Measurements from ENCODE around the gene SASH1.

SASH1 gene

GRCh38 chr6:148500402-148500801 lies 157.8 kb downstream of the SASH1 start:
- H2AFZ ChIP-seq (ENCODE audit: low read length): no peak overlapping the region
- H3K9me3 ChIP-seq (ENCODE audit: low read length): no peaks in the 10 kb centered on the region
- H3K27me3 ChIP-seq (ENCODE audit: insufficient read depth, low read length): no peaks in the 10 kb centered on the region
- no peaks in the 10 kb centered on the region for H3K79me2 ChIP-seq (ENCODE audit: insufficient read depth, low read length)
- TF ChIP-seq EZH2 (IDR thresholded peaks at IDR 0.05; ENCODE audit: borderline replicate concordance, low read length): no peak
- TF ChIP-seq CTCF (IDR thresholded peaks at IDR 0.05; ENCODE audit: low read length): no peak
- H4K20me1 ChIP-seq (ENCODE audit: insufficient read depth, low read length): no peaks in the 10 kb centered on the region
- H3K9ac ChIP-seq (ENCODE audit: low read length): no peak overlapping the region
- H3K27ac ChIP-seq (ENCODE audit: low read depth, low read length, poor library complexity, severe bottlenecking): no peak overlapping the region
- no peak overlapping the region for H3K4me2 ChIP-seq (ENCODE audit: low read length)
- H3K4me3 ChIP-seq (ENCODE audit: low read depth, low read length, poor library complexity, severe bottlenecking): no peak overlapping the region
- H3K4me1 ChIP-seq (ENCODE audit: insufficient read depth, low read length, severe bottlenecking): no peaks in the 10 kb centered on the region
- no peaks in the 10 kb centered on the region for H3K36me3 ChIP-seq (ENCODE audit: insufficient read depth, low read length)
- no peaks in the 10 kb centered on the region for H3K9me2 ChIP-seq (ENCODE audit: low read depth, low read length)
- no peaks in the 10 kb centered on the region for H3F3A ChIP-seq (ENCODE audit: insufficient read depth, low read length)

- H3K27ac ChIP-seq (ENCODE audit: low read depth, low read length, poor library complexity, severe bottlenecking): no peak overlapping the region
Observed at GRCh38 chr6:148501178-148501590, 158.5 kb downstream of the SASH1 start.

GRCh38 chr6:148502083-148502772 lies 159.6 kb downstream of the SASH1 start:
- Histone ChIP-seq H3K9ac (ENCODE audit: low read length) (no peak overlapping the region), H3K79me2 (ENCODE audit: insufficient read depth, low read length) (no peaks in the 10 kb centered on the region), H3F3A (ENCODE audit: insufficient read depth, low read length) (no peaks in the 10 kb centered on the region), H3K4me3 (ENCODE audit: low read depth, low read length, poor library complexity, severe bottlenecking) (no peak overlapping the region), H2AFZ (ENCODE audit: low read length) (no peak overlapping the region), H3K36me3 (ENCODE audit: insufficient read depth, low read length) (no peaks in the 10 kb centered on the region), H3K4me2 (ENCODE audit: low read length) (no peak overlapping the region), H3K27ac (ENCODE audit: low read depth, low read length, poor library complexity, severe bottlenecking) (no peak overlapping the region), H3K27me3 (ENCODE audit: insufficient read depth, low read length) (no peaks in the 10 kb centered on the region), H3K9me3 (ENCODE audit: low read length) (no peaks in the 10 kb centered on the region), H4K20me1 (ENCODE audit: insufficient read depth, low read length) (no peaks in the 10 kb centered on the region), H3K9me2 (ENCODE audit: low read depth, low read length) (no peaks in the 10 kb centered on the region), H3K4me1 (ENCODE audit: insufficient read depth, low read length, severe bottlenecking) (no peaks in the 10 kb centered on the region)
- TF ChIP-seq EZH2 (IDR thresholded peaks at IDR 0.05; ENCODE audit: borderline replicate concordance, low read length): no peak

More at GRCh38 chr6:148501178-148501590, 158.5 kb downstream of the SASH1 start:
- Histone ChIP-seq H2AFZ (ENCODE audit: low read length) (no peak overlapping the region), H3K9me3 (ENCODE audit: low read length) (no peaks in the 10 kb centered on the region), H4K20me1 (ENCODE audit: insufficient read depth, low read length) (no peaks in the 10 kb centered on the region), H3K4me1 (ENCODE audit: insufficient read depth, low read length, severe bottlenecking) (no peaks in the 10 kb centered on the region), H3K27me3 (ENCODE audit: insufficient read depth, low read length) (no peaks in the 10 kb centered on the region), H3K36me3 (ENCODE audit: insufficient read depth, low read length) (no peaks in the 10 kb centered on the region), H3K4me3 (ENCODE audit: low read depth, low read length, poor library complexity, severe bottlenecking) (no peak overlapping the region), H3K4me2 (ENCODE audit: low read length) (no peak overlapping the region), H3K9ac (ENCODE audit: low read length) (no peak overlapping the region), H3K9me2 (ENCODE audit: low read depth, low read length) (no peaks in the 10 kb centered on the region), H3K79me2 (ENCODE audit: insufficient read depth, low read length) (no peaks in the 10 kb centered on the region), H3F3A (ENCODE audit: insufficient read depth, low read length) (no peaks in the 10 kb centered on the region)
- TF ChIP-seq CTCF (IDR thresholded peaks at IDR 0.05; ENCODE audit: low read length): no peak
- no peak for TF ChIP-seq EZH2 (IDR thresholded peaks at IDR 0.05; ENCODE audit: borderline replicate concordance, low read length)

- Histone ChIP-seq H4K20me1 (ENCODE audit: insufficient read depth, low read length) (no peaks in the 10 kb centered on the region), H3K4me2 (ENCODE audit: low read length) (no peak overlapping the region), H3F3A (ENCODE audit: insufficient read depth, low read length) (no peaks in the 10 kb centered on the region)
Observed at GRCh38 chr6:148502773-148503135, 160.1 kb downstream of the SASH1 start.

More at GRCh38 chr6:148502773-148503135, 160.1 kb downstream of the SASH1 start:
- H3K9me3 ChIP-seq (ENCODE audit: low read length): no peaks in the 10 kb centered on the region
- H3K9me2 ChIP-seq (ENCODE audit: low read depth, low read length): no peaks in the 10 kb centered on the region
- no peaks in the 10 kb centered on the region for H3K36me3 ChIP-seq (ENCODE audit: insufficient read depth, low read length)
- H3K9ac ChIP-seq (ENCODE audit: low read length): no peak overlapping the region
- TF ChIP-seq CTCF (IDR thresholded peaks at IDR 0.05; ENCODE audit: low read length): no peak
- no peak for TF ChIP-seq EZH2 (IDR thresholded peaks at IDR 0.05; ENCODE audit: borderline replicate concordance, low read length)
- no peaks in the 10 kb centered on the region for H3K4me1 ChIP-seq (ENCODE audit: insufficient read depth, low read length, severe bottlenecking)
- no peaks in the 10 kb centered on the region for H3K79me2 ChIP-seq (ENCODE audit: insufficient read depth, low read length)
- H3K27me3 ChIP-seq (ENCODE audit: insufficient read depth, low read length): no peaks in the 10 kb centered on the region
- H2AFZ ChIP-seq (ENCODE audit: low read length): no peak overlapping the region
- H3K27ac ChIP-seq (ENCODE audit: low read depth, low read length, poor library complexity, severe bottlenecking): no peak overlapping the region
- H3K4me3 ChIP-seq (ENCODE audit: low read depth, low read length, poor library complexity, severe bottlenecking): no peak overlapping the region
